GM10847 (cell line): ENCODE measurements around the gene RAD23A.

ENCODE experiments used
- POLR2A ChIP-seq: IDR thresholded peaks from 2 replicates; pipeline ENCODE4 v1.6.1; 2011; ENCODE audit not compliant: insufficient read length; ENCODE audit errors: extremely low read depth

RAD23A gene

GRCh38 chr19:12967907-12968306 lies 22.2 kb downstream of the RAD23A start:
- TF ChIP-seq POLR2A = no peak

- TF ChIP-seq POLR2A = no peak
Observed at GRCh38 chr19:12969292-12969988, 23.8 kb downstream of the RAD23A start, which contains the start of gene DAND5. Gene DAND5, plus strand, starts transcription at chr19:12969576. Its CDS starts 85 bp downstream, at chr19:12969661.

DNA sequence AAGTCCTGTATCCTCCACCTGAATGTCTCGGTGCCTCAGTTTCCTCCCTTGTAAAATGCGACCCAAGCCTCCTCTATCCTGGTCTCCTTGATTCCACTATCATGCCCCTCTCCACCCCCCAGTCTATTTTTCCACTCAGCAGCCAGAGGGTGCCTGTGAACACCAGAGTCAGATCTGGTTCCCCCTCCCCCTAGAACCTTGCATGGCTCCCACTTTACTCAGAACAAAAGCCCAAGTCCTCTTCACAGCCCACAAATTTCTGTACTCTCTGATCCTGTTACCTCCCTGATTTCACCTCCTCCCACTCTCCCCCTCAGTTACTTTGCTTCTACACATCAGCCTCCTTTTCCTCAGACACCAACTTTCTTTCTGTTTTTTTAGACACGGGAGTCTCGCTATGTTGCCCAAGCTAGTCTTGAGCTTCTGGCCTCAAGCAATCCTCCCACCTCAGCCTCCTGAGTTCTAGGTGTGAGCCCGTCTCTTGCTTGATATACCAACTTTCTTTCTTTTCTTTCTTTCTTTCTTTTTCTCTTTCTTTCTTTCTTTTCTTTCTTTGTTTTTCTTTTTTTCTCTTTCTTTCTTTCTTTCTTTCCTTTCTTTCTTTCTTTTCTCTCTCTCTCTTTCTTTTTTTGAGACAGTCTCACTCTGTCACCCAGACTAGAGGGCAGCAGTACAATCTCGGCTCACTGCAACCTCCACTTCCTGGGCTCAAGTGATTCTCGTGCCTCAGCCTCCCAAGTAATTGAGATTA lies 24.6 kb downstream of the RAD23A start:
- TF ChIP-seq POLR2A = no peak

DNA sequence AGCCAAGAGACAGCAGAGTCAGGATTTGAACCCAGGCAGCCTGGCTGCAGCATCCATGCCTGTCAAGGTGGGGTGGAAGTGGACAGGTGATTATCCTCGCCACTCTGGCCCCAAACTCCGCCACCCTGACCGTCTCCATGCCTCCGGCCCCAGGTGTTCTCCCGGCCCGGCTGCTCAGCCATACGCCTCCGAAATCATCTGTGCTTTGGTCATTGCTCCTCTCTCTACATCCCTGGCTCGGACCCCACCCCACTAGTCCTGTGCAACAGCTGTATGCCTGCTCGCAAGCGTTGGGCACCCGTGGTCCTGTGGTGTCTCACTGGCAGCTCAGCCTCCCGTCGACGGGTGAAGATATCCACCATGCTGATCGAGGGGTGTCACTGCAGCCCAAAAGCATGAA lies 27.6 kb downstream of the RAD23A start:
- TF ChIP-seq POLR2A = no peak

- TF ChIP-seq POLR2A = no peak
Observed at GRCh38 chr19:12974301-12975220, 28.9 kb downstream of the RAD23A start.

DNA sequence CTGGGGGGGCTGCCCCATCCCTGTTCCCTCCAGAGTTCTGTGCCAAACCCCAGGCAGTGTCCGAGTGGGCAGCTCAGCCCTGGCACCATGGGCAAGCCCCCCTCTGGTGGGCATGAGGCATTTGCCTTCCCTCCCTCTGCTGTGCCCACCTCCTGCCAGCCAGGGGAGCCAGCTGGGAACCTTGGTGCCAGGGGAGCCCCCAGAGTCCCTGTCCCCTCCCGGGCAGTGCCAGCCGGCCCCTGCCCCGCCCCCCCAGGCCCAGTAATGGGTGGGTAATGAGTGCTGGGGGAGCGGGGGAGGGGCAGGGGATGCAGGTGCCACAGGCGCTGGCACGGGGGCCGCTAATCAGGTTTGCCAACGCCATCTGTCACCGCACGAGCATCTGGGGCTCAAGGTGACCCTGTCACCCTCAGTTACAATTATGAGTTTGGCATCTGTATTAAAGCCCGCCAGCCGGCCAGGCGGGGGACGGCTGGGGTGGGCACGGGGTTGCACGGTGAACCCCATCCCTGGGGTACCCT lies 29.6 kb downstream of the RAD23A start:
- TF ChIP-seq POLR2A = no peak

DNA sequence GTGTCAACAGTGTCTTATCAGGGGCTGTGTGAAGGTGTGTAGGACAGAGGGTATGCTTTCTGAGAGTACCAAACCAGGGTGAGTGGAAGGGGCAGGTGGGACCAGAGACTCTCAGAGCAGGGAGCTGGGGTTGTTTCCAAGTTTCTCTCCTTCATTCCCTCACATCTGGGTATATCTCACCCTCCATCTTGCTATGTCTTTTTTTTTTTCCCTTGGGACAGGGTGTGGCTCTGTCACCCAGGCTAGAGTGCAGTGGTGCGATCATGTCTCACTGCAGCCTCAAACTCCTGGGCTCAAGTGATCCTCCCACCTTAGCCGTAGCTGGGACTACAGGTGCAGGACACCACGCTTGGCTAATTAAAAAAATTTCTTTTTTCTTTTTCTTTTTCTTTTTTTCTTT lies 34.3 kb downstream of the RAD23A start:
- no peak for TF ChIP-seq POLR2A

- no peak for TF ChIP-seq POLR2A
Observed at GRCh38 chr19:12982648-12983047, 37.0 kb downstream of the RAD23A start.

GRCh38 chr19:12983091-12983490 lies 37.4 kb downstream of the RAD23A start:
- no peak for TF ChIP-seq POLR2A

GRCh38 chr19:12983542-12984142 lies 38.0 kb downstream of the RAD23A start:
- no peak for TF ChIP-seq POLR2A

- no peak for TF ChIP-seq POLR2A
Observed at GRCh38 chr19:12984143-12984627, 38.5 kb downstream of the RAD23A start.

DNA sequence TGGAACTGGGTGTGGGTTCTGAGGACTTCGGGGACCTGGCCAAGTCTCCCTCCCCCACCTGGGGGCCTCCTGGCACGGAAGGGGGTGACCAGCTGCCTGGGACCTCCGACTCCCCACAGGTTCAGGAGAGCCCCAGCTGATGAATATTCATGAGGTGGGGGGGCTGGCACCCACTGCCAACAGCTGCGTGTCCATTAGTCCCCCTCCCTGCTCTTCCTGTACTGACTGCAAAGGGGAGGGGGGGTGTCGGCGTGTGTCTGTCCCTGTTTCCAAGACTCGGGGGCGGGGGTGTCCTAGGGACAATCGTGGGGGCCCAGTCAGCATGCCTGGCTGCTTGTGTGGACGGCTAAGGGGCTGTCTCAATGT lies 39.0 kb downstream of the RAD23A start:
- TF ChIP-seq POLR2A = no peak

GRCh38 chr19:12985049-12985776 lies 39.6 kb downstream of the RAD23A start:
- no peak for TF ChIP-seq POLR2A

DNA sequence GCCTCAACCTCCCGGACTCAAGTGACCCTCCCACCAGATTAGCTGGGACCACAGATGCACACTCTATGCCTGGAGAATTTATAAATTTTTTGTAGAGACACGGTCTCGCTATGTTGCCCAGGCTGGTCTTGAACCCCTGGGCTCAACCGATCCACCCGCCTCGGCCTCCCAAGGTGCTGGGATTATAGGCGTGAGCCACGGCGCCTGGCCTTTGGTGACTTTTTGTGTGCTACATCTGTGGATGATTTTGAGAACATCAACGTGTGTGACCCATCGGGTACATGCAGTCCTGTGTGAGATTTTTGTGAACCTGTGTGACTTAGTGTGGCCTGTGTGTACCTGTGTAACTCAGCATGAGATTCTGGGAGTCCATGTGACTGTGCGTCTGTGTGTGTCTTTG lies 41.1 kb downstream of the RAD23A start:
- TF ChIP-seq POLR2A = no peak

- no peak for TF ChIP-seq POLR2A
Observed at GRCh38 chr19:12987190-12987589, 41.5 kb downstream of the RAD23A start.

DNA sequence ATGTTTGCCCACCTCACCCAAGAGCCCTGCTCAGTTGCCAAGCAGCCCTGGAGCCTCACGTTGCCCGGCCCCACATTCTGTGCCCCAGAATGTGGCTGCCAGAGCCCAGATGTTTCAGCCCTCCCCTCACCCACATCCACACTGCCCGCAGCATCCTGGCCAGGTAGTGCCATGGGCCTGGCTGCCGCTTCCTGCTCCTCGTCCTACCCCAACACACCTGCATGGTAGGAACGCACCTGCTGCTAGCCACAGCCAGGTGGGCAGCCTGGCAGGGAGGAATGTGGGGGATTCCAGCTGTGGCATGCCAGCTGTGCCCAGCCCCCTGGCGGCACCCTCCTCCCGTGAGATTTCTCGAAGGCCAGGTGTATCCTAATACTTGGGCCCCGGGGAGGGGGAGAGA lies 42.1 kb downstream of the RAD23A start:
- TF ChIP-seq POLR2A = no peak
